Ureter (tissue), 1 donor: ENCODE data around the gene SLC16A9. TPM values are rescaled to one million over a fixed set of nuclear protein-coding genes. Genes with fewer than 3 reads are reported as not detected.
"Not testable (repeated sequence)": the region's sequence is repeated elsewhere in the genome, so short reads cannot be mapped to it uniquely, and the experiment has no call there.

Source experiments
- DNase-seq: peaks from one replicate; pipeline ENCODE4 v3.0.0-alpha.2; 2020; ENCODE audit warnings: low spot score
- total RNA-seq: library from RNA; stranded (reverse); gene quantifications from one replicate; pipeline ENCODE4 v1.2.4, GENCODE V29; 2023
- donor health status: DM: yes; HTN: yes; CAD: no.

Gene SLC16A9
- total RNA-seq, 1 donor from 2014 or later: 8.0 TPM

DNA sequence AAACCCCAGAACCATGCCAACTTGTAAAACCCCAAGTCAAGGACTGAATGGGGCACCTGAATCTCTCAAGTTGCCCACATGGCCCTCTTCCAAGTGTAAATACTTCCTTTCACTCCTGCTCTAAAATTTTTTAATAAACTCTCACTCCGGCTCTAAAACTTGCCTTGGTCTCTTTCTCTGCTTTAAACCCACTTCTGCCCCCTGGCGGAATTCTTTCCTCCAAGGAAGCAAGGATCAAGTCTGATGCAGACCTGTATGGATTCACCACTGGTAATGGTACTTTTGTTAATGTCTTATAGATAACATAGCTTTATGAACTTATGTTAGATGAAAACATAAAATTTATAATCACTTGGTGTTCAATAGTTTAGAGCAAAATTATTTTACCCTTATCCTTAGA lies 33.8 kb downstream of the SLC16A9 start:
- DNase-seq: no peak

DNA sequence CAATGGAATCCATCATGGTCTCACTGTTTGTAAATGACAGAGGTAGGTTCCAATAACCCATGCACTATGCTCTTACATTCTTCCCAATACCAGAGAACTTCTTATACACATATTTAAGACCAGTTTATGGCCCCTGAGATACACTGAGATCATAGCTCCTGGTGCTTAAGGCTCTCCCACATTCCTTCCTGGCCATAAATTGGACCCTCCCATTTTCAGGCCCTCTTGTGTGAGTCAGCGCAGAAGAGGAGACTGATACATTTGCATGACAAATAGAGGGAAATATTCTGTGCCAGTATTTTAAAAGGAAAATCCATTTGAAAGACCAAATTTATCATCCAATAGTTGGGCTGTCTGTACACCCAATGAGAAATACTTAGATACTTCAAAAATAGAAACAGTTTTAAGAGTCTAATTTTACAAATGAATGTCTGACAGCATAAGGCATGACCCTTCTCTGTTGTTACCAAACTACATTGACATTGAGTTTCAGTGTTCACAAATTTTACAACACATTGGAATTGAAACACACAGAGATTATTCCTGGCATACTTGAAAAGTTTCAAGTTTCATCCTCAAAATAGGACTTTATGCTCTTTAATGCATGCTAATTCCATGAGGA lies 35.3 kb downstream of the SLC16A9 start:
- no peak for DNase-seq

DNA sequence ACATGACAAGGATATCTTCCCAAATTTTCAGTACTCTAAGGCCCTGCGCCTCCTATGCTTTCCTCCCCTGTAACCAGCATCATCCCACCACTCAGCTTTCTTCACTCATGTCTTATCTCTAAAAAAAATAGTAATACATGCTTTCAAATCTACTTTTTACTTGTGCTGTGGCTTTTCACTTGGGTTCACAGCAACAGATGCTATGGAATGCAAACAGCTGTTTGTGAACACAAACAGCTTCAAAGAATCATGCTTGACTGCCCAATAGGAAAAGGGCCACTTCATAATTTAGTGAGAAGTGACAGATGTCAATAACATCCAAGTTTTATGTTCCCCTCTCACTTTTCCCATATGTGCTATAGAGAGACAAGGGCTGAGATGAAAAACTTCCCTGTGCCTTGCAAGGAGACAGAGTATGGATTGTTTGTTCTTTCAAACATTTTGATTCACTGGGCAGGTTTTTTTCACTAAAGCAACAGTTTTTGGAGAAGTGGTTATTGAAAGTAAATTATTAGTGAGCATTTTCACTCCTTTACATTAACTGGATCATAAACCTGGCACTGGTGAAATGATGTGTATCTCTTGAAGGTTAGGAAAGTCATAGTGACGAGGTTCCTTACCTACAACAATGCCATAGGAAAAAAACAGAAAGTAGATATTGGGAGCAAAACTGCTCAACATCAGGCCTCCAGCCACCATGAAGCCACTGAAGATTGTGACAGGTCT lies 37.3 kb downstream of the SLC16A9 start:
- no peak for DNase-seq

DNA sequence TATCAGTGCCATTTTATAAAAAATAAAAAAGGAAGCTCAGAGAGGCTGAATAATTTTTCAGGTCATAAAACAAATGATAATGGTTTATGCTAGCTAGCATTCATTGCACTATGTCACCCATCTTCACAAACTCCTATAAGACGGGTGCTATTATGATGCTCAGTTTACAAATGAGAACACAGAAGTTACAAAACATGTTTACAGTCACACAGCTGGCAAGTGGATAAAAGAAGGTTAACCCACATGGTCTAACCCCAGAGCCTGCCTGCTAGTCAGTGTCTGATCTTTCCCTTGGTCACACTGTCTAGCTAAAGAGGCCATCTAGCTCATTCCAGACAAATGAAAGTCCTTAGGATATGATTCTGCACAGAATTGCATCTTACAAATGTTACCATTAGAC lies 39.4 kb downstream of the SLC16A9 start:
- DNase-seq: no peak

DNA sequence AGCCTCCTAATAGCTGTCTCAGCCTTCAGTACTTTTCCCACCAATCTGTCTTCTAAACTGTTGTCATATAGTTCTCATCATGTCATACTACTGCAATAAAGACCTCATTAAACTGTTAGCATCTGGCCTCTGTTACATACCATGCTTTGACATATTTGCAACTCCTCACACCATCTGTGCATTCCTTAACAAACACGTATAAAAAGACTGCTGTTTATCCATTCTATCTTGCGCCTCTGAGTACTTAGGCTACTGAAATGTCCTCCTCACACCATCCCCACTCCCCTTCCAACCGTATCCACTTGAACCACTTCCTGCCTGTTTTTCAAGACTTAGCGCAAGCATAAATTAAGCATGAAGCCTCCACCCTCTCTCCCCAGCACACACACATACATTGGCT lies 41.6 kb downstream of the SLC16A9 start:
- DNase-seq: no peak

DNA sequence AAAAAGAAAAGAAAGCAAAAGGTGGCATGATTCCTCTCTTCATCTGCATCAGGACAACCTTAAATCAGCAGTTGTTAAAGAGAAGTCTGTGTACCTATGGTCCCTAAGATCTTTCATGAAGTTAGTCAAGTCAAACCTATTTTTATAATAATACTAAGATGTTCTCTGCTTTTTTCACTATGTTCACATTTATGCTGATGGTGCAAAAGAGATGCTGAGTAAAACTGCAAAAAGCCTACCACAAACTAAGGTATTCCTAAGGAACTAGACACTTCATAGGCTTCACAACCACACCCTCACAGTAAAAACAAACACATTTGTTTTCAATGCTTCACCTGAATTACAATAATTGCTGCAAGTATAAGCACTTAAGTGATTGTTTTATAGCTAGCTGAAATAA lies 43.3 kb downstream of the SLC16A9 start:
- no peak for DNase-seq

DNA sequence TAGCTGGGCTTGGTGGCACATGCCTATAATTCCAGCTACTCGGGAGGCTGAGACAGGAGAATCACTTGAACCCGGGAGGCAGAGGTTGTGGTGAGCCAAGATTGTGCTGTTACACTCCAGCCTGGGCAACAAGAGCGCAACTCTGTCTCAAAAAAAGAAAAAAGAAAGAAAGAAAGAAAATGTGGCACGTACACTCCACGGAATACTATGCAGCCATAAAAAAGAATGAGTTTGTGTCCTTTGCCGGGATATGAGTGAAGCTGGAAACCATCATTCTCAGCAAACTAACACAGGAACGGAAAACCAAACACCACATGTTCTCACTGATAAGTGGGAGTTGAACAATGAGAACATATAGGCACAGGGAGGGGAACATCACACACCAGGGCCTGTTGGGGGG lies 46.4 kb downstream of the SLC16A9 start:
- DNase-seq: not testable (repeated sequence)

DNA sequence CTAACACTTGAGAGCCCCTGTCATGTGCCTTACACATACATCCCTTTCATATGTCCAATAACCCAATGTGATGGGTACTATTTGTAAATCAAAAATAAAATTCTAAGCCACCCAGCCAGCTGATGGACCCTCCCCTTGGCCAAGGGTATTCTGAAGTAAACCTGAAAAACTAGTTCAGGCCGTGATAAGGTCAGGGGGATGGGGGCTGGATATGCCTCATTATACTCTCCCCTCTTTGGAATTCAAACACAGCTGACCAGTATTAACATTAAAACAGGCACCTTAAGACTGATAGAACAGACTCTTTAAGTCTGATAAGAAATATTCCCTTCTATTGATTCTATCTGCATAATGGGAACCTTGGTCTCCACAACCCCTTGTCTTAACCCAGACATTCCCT lies 51.9 kb downstream of the SLC16A9 start:
- no peak for DNase-seq

DNA sequence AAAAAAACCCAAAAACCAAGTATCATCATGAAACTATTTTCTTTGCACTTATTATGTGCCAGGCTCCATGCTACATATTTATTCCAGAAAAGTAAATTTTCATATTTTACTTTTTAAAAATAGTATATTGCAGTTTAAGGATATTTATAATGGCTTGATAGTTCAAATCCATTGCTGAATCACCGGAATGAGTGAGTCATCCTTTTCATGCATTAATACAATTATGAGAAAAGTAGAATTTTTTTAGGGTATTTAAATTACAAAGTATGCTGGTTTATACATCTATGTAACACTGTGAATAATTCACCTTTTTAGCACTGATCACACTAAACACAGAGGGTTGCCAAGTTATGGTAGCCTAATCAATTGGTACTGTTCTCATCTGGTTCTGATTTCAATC lies 54.3 kb downstream of the SLC16A9 start:
- DNase-seq: no peak

DNA sequence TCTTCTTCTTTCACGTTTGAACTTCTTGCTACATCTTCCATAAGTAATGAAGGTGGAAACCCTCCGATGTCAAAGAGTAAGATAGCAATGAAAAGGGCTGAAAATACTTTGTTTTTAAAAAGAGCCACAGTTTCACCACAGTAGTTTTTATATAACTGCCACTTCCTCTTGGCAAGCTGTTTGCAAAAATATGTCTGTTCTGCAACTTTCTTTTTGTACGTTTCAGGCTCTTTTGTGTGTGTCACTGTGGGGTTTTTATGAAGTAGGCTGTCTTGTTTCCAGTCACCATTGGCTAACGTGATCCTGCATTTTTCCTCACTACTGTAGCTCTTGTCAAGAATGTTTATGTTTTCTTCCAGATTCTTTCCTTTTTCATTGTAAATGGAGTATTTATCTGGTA lies 55.6 kb downstream of the SLC16A9 start:
- no peak for DNase-seq

DNA sequence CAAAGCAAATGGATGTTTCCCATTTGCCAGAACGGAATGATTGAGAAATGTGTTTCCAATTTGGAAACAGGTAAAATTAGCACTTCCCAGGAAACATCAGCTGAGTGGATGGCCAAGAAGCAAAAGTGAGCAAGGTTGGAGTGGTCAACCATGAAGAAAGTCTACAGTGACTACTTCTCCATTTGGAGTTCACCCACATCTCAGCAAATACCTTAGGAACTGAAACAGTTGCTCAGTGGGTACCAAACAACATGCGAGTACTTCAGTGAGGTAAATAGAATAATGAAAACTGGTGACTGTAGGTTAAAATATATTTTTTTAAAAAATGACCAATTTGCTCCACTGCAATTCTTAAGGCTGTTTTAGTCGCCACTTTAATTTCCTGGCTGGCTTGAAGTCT lies 57.7 kb downstream of the SLC16A9 start:
- DNase-seq: no peak

DNA sequence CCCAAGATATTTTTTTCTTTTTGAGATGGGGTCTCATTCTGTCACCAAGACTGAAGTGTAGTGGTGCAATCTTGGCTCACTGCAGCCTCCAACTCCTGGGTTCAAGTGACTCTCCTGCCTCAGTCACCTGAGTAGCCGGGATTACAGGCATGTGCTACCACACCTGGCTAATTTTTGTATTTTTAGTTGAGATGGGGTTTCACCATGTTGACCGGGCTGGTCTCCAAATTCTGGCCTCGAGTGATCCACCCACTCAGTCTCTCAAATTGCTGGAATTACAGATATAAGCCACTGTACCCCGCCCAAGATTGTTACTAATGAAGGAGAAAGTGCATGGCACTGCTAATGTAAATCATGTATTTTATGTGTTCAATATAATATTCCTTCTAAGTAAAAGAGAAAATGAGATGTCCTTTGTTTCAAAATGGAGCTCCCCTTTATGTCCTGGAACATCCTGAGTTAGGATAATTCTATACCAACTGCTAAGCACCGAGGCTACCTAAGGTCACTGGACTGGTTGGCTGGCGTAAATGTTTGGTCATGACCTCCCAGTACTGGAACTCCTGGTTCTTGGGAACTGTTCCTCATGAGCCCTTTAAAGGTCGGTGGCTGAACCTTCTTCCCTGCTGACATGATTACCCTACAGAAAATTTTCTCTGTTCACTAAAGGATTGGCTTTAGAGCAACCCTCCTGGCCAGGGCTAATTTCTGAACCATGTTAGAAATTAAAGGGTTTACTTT lies 59.9 kb downstream of the SLC16A9 start:
- DNase-seq: no peak

DNA sequence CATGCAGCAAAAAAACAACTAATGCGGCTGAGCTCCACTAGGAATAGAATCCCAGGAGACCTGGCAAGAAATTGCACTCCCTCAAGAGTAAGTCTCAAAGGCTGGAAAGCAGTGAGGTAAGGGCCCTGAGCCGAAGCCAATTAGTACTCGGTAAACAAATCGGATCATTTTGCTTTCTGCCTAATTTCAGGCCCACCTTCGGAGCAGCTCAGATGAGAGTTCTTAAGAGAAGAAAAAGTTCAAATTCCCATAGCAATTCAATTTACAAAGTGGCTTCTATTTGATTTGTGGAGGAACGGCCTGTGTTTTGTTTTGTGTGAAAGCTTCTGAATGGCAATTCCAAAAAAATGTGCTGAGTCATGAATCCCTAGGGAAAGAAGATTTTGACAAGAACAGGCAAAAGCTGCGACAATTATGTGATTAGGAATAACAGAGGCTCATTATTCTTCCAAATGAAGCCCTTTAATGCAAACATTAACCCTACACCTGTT lies 60.9 kb downstream of the SLC16A9 start:
- no peak for DNase-seq

DNA sequence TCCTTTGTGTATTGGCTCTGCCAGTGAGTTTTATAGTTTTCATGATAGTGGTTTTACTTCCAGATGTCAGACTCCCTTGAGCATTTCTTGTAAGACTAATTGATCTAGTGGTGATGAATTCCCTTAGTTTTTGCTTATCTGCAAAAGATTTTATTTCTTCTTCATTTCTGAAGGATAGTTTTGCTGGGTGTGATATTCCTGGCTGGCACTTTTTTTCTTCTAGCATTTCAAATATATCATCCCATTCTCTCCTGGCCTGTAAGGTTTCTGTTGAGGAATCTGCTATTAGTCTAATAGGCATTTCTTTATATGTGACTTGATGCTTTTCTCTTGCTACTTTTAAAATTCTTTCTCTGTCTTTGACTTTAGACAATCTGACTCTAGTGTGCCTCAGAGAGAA lies 64.8 kb downstream of the SLC16A9 start:
- DNase-seq: no peak

DNA sequence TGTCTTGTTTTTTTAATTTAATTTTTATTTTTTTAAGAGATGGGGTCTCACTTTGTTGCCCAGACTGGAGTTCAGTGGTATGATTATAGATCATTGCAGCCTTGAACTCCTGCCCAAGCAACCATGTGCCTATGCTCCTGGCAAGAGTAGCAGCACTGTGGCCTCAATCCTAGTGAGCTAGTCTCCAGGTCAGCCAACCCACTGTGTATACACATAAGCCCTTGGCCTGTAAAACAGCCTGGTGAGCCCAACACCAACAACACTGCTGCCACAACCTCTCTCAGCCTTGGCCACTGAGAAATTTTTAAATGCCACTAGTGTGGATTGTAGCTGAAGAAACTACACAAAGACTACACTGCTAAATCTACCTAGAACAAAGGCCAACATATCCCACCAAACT lies 68.0 kb downstream of the SLC16A9 start:
- DNase-seq: not testable (repeated sequence)

DNA sequence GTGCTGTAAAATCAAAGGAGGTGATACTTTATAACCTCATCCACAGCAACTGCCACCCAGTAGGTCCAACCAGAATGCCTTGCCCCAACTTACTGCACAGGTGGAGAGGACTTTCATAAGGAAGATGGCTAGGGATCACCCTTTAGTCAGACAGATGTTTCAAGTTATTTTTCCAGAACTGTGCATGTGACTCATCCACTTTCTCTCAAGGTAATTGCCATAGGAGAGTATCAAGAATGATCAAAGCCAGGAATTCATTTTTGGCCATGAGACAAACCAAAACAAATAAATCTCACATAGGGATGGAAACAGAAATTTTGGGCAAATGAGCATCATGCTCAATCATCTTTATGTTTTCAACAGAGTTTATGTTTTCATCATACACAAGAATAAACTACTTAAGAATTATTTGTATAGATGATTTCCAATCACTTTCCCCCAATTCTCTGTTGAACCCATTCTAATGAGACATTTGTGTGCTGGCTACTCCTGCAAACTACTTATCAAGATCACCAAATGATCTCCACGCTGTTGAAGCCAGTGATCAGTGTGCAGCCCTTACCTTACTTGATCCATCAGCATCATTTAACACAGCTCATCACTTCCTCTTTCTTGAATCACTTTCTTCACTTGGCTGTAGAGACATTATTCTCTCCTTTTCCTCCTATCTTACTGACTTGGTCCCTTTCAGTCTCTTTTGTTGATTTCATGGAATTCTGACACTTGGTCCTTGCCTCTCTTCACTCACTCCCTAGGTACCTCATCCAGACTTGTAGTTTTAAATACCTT lies 74.0 kb downstream of the SLC16A9 start:
- no peak for DNase-seq

DNA sequence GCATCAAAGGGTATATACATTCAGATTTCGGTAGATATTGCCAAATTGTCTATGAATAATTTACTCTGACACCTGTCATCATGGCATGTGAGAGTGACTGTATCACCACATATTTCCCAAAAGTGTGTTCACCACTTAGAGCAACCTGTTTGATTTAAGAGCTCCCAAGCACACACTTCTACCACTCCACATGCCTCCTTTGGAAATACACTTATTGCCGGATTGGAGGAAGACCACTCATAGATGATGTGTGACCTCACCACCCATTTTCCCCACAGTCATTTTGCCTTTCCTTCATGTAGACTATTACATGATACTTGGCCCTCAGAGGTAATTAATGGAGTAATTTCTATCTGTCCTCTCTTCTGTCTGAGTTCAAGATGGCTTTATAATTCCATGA lies 75.5 kb downstream of the SLC16A9 start:
- DNase-seq: no peak

DNA sequence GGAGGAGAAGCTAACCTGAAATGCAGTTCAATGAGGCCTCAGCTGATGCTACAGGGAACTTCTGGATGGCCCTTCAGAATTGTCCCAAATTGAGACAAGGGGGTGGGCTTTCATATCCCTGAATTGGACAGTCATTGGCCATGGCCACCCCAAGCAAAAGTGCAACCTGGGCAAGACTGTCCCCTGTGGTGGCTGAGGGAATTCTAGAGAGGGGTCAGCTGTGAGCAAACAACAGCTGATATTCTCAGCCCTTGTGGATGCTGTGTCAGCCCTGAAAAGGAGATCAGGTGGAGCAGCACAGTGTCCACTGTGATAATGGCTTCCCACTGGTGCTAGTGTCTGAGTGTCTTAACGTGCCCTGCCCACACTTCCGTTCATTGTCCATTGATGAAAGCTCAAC lies 76.6 kb downstream of the SLC16A9 start:
- DNase-seq: no peak

DNA sequence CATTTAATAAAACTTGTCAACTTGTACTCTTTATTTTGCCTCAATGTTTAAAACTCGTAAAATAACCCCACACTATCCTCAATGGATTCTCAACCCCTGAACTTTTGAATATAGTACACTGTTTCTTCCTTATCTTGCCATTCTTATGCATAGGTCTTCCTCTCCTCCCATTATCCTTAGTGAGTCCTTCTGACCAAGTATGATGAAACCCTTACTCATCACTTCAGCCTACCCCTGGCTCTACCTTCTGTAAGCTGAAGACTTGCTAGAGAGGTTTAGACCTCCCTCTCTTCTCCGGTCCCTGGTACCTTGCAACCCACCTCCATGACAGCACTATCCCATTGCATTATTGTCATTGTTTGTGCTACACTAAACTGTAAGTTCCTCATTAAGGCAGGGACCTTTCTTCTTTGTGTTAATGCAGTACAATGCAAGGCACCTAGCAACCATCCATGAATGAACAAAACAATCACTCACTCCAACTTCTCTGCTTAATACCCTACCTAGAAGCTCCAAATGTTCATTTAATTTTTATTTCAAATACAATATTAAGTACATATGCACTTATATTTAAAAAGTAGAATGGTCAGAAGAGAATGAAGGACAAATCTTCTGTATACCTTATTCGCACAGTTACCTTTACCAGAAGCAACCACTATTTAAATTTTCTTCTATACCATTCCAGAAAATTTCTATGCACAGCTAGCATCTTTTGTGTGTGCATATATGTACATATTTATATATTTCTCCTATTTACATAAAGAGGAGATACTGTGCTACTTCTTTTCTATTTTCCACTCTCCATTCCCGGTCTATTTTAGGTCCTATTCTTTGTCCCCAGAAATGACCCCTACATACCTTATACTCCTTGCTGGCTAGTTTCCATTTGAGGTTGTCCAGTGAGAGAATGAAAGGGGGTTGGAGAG lies 77.5 kb downstream of the SLC16A9 start:
- DNase-seq: no peak

DNA sequence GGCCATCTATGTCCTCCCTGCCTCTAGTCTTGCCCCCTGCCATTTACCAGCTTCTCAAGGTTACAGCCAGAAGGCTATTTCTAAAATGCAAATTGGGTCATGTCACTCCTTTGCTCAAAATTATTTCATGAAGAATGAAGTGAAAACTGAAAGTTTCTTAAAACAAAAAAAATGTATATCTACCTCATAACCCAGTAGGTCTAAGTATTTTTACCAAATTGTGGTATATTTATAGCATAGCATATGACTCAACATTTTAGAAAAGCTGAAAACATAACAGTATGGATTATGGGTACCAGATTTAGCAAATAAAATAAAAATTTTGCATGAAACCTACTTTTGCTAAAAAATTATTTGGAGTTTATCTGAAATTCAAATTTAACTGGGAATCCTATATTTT lies 78.4 kb downstream of the SLC16A9 start:
- no peak for DNase-seq

DNA sequence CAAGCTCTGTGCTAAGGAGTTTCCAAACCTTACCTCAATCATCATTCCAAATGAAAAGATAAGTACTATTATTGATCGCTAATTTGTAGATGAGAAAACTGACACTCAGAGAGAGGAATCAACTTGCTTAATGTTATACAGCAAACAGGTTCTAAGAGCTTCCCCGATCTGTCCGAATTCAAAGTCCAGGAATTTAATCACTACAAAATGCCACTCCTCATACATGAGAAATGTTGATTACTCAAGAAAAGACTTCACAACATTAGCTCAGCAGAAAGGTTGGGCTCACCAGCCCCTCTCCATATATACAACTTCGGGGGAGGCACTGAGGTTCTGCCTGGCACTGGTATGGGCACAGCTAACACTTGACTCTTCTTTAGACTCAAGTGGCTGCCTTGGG lies 80.7 kb downstream of the SLC16A9 start:
- DNase-seq: no peak
